Measurements from ENCODE around the gene HCLS1.

Gene HCLS1

DNA sequence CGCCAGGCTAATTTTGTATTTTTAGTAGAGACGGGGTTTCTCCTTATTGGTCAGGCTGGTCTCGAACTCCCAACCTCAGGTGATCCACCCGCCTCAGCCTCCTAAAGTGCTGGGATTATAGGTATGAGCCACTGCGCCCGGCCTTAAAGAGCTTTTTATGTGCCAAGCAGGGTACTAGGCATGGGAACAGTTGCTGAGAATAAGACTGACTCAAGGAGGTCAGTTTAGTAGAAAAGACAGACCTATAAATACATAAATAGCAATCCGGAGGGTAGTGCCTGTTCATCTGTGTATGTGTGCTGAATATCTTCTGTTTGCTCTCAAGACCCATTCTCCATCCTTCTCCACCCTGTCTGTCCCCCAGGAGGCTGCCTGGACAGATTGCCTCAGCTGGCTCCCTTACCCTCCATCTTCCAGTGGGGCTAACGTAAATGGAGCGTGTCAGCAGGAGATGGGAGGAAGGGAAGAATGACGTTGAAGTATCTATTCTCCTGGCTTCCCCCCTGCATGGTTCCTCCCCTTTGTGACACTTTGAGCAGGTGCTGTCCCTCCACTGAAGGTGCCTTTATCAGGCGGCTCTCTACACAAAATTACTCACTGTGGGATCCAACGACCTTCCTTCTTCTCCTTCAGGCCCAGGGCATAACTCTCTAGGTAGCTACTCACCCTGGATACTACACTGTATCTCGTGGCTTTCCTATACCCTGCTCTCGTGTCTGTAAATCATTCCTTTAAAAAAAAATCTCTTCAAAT is 36.4 kb downstream of the HCLS1 start:
- H3F3A ChIP-seq (ENCODE audit: low read depth) = no peaks in the 10 kb centered on the region
- H2AFZ ChIP-seq (ENCODE audit: low read length) = no peak overlapping the region
- TF ChIP-seq, protein P1, sequence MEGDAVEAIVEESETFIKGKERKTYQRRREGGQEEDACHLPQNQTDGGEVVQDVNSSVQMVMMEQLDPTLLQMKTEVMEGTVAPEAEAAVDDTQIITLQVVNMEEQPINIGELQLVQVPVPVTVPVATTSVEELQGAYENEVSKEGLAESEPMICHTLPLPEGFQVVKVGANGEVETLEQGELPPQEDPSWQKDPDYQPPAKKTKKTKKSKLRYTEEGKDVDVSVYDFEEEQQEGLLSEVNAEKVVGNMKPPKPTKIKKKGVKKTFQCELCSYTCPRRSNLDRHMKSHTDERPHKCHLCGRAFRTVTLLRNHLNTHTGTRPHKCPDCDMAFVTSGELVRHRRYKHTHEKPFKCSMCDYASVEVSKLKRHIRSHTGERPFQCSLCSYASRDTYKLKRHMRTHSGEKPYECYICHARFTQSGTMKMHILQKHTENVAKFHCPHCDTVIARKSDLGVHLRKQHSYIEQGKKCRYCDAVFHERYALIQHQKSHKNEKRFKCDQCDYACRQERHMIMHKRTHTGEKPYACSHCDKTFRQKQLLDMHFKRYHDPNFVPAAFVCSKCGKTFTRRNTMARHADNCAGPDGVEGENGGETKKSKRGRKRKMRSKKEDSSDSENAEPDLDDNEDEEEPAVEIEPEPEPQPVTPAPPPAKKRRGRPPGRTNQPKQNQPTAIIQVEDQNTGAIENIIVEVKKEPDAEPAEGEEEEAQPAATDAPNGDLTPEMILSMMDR (conservative IDR thresholded peaks at IDR 0.05; ENCODE audit: low read length) = no peak
- no peak for TF ChIP-seq EZH2phosphoT487 (IDR thresholded peaks at IDR 0.05; ENCODE audit: borderline replicate concordance)
- no peaks in the 10 kb centered on the region for H3K9me3 ChIP-seq (ENCODE audit: insufficient read depth, low read depth, low read length)
- no peaks in the 10 kb centered on the region for H3K36me3 ChIP-seq (ENCODE audit: insufficient read depth, low read length)
- H4K20me1 ChIP-seq (ENCODE audit: insufficient read depth, low read length, poor library complexity, severe bottlenecking) = no peaks in the 10 kb centered on the region
- no peaks in the 10 kb centered on the region for H3K27me3 ChIP-seq (ENCODE audit: insufficient read depth, low read length, poor library complexity, severe bottlenecking)
- no peak overlapping the region for H3K9ac ChIP-seq (ENCODE audit: low read depth, low read length, poor library complexity, severe bottlenecking)
- no peak overlapping the region for H3K4me2 ChIP-seq (ENCODE audit: low read depth, low read length, poor library complexity, severe bottlenecking)
- no peak overlapping the region for H3K4me3 ChIP-seq (ENCODE audit: low read length, poor library complexity, severe bottlenecking)
- no peaks in the 10 kb centered on the region for H3K9me2 ChIP-seq (replicated peaks; ENCODE audit: low read depth, low read length)
- H3K79me2 ChIP-seq (ENCODE audit: insufficient read depth, low read length) = no peaks in the 10 kb centered on the region
- no peaks in the 10 kb centered on the region for H3K4me1 ChIP-seq (ENCODE audit: insufficient read depth, low read length, poor library complexity, severe bottlenecking)

DNA sequence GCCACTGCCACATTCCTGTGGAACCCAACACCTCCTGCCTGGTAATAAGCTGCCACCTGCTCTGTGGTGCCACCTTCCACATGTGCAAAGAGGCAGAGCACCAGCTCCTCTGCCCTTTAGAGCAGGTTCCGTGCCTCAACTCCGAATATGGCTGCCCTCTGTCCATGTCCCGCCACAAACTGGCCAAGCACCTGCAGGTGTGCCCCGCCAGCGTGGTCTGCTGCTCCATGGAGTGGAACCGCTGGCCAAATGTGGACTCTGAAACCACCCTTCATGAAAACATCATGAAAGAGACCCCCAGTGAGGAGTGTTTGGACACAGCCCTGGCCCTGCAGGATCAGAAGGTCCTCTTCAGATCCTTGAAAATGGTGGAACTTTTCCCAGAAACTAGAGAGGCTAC is 39.2 kb downstream of the HCLS1 start:
- Histone ChIP-seq H3K9me2 (replicated peaks; ENCODE audit: low read depth, low read length) (no peaks in the 10 kb centered on the region), H3K27me3 (ENCODE audit: insufficient read depth, low read length, poor library complexity, severe bottlenecking) (no peaks in the 10 kb centered on the region), H3K4me3 (ENCODE audit: low read length, poor library complexity, severe bottlenecking) (no peak overlapping the region), H3K9me3 (ENCODE audit: insufficient read depth, low read depth, low read length) (no peaks in the 10 kb centered on the region), H3K9ac (ENCODE audit: low read depth, low read length, poor library complexity, severe bottlenecking) (no peak overlapping the region), H3K4me2 (ENCODE audit: low read depth, low read length, poor library complexity, severe bottlenecking) (no peak overlapping the region), H4K20me1 (ENCODE audit: insufficient read depth, low read length, poor library complexity, severe bottlenecking) (no peaks in the 10 kb centered on the region), H2AFZ (ENCODE audit: low read length) (0 out of 2 replicates have a peak overlapping the region, but pooled peaks have one; percentile 51), H3K79me2 (ENCODE audit: insufficient read depth, low read length) (no peaks in the 10 kb centered on the region), H3K4me1 (ENCODE audit: insufficient read depth, low read length, poor library complexity, severe bottlenecking) (no peaks in the 10 kb centered on the region), H3F3A (ENCODE audit: low read depth) (no peaks in the 10 kb centered on the region), H3K36me3 (ENCODE audit: insufficient read depth, low read length) (no peaks in the 10 kb centered on the region)
- TF ChIP-seq, protein P1 (conservative IDR thresholded peaks at IDR 0.05; ENCODE audit: low read length) = no peak
- TF ChIP-seq EZH2phosphoT487 (IDR thresholded peaks at IDR 0.05; ENCODE audit: borderline replicate concordance) = no peak

DNA sequence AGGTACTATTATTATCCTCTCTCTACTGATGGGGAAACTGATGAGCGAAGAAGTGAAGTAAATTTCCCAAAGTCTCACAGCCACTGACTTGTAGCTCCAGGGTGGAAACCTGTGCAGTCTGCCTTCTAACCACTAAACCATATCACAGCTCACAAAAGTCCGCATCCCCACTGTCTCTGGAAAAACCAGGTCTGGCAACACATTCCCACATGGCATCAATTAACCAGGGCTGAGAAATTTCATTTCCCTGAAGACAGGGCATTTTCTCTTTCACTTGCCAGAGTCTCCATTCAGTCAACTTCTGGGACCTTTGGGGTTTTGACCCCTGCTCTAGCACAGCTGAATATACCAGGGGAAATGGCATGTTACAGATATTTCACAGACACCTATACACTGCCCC is 41.0 kb downstream of the HCLS1 start:
- Histone ChIP-seq H3K9me2 (replicated peaks; ENCODE audit: low read depth, low read length) (no peaks in the 10 kb centered on the region), H3K4me2 (ENCODE audit: low read depth, low read length, poor library complexity, severe bottlenecking) (no peak overlapping the region), H3K9ac (ENCODE audit: low read depth, low read length, poor library complexity, severe bottlenecking) (no peak overlapping the region), H3K36me3 (ENCODE audit: insufficient read depth, low read length) (no peaks in the 10 kb centered on the region), H3K27me3 (ENCODE audit: insufficient read depth, low read length, poor library complexity, severe bottlenecking) (no peaks in the 10 kb centered on the region), H3K9me3 (ENCODE audit: insufficient read depth, low read depth, low read length) (no peaks in the 10 kb centered on the region), H3K4me3 (ENCODE audit: low read length, poor library complexity, severe bottlenecking) (no peak overlapping the region), H4K20me1 (ENCODE audit: insufficient read depth, low read length, poor library complexity, severe bottlenecking) (no peaks in the 10 kb centered on the region), H3K79me2 (ENCODE audit: insufficient read depth, low read length) (no peaks in the 10 kb centered on the region), H3K4me1 (ENCODE audit: insufficient read depth, low read length, poor library complexity, severe bottlenecking) (no peaks in the 10 kb centered on the region), H2AFZ (ENCODE audit: low read length) (no peak overlapping the region), H3F3A (ENCODE audit: low read depth) (no peaks in the 10 kb centered on the region)
- TF ChIP-seq EZH2phosphoT487 (IDR thresholded peaks at IDR 0.05; ENCODE audit: borderline replicate concordance) = no peak
- TF ChIP-seq, protein P1 (conservative IDR thresholded peaks at IDR 0.05; ENCODE audit: low read length) = no peak
